GM10266 (cell line): ENCODE measurements around the gene MAGI1.
"Not testable (repeated sequence)": the region's sequence is repeated elsewhere in the genome, so short reads cannot be mapped to it uniquely, and the experiment has no call there.

ENCODE experiments used
- DNase-seq: peaks from one replicate; pipeline ENCODE4 v3.0.0; 2012; ENCODE audit errors: extremely low spot score
- TF ChIP-seq, protein P1 (sequence below): IDR thresholded peaks from 2 replicates; pipeline ENCODE4 v1.5.1; 2012; ENCODE audit warnings: mild to moderate bottlenecking, low read depth; ENCODE audit not compliant: control insufficient read depth, insufficient read depth; ENCODE audit errors: missing control alignments

Gene MAGI1

GRCh38 chr3:65896321-65896720 is 142.4 kb downstream of the MAGI1 start:
- TF ChIP-seq, protein P1, sequence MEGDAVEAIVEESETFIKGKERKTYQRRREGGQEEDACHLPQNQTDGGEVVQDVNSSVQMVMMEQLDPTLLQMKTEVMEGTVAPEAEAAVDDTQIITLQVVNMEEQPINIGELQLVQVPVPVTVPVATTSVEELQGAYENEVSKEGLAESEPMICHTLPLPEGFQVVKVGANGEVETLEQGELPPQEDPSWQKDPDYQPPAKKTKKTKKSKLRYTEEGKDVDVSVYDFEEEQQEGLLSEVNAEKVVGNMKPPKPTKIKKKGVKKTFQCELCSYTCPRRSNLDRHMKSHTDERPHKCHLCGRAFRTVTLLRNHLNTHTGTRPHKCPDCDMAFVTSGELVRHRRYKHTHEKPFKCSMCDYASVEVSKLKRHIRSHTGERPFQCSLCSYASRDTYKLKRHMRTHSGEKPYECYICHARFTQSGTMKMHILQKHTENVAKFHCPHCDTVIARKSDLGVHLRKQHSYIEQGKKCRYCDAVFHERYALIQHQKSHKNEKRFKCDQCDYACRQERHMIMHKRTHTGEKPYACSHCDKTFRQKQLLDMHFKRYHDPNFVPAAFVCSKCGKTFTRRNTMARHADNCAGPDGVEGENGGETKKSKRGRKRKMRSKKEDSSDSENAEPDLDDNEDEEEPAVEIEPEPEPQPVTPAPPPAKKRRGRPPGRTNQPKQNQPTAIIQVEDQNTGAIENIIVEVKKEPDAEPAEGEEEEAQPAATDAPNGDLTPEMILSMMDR = no peak
- DNase-seq = no peak

DNA sequence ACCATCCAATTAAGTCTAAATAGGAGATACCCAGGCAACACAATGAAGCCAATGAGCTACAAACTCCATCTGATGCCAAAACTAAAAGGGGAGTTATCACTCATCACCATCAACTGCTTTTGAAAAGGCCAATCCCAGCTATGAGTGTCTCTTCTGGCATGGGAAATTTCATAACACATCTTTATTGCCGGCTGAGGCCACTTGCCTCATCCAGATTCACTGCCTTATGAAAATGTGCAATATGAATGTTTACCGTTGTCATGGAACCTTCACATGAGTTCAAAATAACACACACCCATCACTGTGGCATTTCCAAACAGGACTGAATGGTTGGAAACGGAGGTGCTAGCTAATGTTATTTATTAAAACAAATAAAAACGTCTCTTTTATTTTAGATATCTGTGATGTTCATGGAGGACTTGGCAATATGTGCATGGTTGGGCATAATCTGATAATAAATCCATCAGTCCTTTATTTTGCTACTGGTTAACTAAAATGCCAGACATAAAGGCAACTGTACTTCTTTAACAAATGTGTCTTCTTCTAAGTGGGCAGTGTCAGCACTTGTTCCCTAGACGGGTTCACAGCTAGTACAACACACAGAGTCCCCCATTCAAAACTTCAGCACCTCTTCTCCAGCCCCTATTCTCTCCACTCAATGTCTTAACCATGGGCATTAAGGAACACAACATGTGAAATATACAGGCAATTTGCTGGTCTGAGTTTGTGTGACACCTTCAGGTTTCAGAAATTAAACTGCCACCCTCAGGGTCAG is 143.9 kb downstream of the MAGI1 start:
- no peak for DNase-seq

GRCh38 chr3:65894126-65894525 is 144.6 kb downstream of the MAGI1 start:
- no peak for DNase-seq
- TF ChIP-seq, protein P1 = no peak

More for the DNA sequence above, 143.9 kb downstream of the MAGI1 start:
- TF ChIP-seq, protein P1 = no peak

- no peak for DNase-seq
- TF ChIP-seq, protein P1 = no peak
Measured at GRCh38 chr3:65893631-65894030, 145.1 kb downstream of the MAGI1 start.

GRCh38 chr3:65891477-65891876 is 147.2 kb downstream of the MAGI1 start:
- DNase-seq = not testable (repeated sequence)

DNA sequence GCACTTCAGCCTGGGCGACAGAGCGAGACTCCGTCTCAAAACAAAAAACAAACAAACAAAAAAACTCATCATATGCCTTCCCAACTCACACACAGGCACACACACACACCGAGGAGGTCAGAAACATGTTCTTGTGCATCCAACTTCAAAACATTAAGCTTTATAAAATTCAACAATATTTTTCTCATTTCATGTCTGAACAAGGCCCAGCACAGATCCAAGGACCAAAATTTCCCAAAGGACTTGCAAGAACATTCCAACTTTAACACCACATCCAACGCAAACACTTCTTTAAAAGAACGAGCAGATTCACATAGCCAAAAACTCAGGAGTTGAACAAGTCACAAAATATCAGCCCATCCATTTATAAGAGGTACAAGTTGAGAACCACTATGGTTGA is 148.4 kb downstream of the MAGI1 start:
- TF ChIP-seq, protein P1 = no peak
- DNase-seq = no peak

DNA sequence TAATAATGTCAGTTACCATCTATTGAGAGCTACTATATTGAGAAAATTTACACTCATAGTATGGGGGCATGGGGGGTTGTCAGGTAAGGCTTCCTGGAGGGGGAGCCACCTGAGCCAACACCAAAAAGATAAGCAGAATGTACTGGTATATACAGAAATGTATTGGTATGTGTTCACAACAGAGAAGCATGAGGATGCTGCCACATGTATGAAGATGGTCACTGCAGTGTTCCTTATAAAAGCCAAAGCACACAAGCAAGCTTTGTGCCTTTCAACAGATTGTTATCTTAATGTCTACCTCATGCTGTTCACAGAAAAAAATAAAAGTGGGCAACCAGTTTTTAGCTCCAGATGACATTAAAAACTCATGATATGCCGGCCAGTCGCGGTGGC is 149.0 kb downstream of the MAGI1 start:
- TF ChIP-seq, protein P1 = no peak
- DNase-seq = no peak

DNA sequence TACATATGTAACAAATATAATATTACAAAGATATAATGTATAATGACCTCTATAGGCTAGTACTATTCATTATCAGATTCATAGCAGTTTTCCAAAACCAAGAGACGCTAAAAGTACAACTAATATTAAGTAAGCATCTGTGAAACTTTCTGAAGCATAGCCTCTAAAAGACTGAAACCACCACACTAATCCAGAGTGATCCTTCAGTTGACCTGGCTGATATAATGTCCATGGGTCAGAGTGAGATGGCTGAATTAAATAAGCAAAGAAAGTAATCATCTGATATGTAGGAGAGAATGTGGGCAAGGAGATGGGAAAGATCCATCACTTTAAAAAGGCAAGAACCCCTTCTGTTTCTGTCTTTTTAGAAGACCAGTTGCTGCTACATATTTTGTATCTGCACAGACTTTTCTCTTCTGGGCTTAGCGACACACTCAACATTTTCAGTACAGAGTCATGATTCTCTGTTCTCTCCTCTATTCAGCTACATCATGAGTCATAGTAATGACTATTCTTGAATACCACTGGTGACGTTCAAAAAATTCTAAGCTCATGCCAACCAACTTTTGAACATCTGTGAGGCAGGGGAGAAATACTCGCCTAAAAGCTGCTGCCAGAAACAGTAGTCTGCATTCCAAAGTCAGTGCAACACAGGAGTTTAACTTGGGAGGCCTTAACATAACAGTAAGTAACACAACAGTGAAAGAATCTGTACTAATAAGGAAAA is 149.6 kb downstream of the MAGI1 start:
- no peak for DNase-seq
- TF ChIP-seq, protein P1 = no peak
